GM19035 (cell line): ENCODE data around the gene KRT77.
"Not testable (repeated sequence)": the region's sequence is repeated elsewhere in the genome, so short reads cannot be mapped to it uniquely, and the experiment has no call there.

ENCODE experiments used
- ATAC-seq: cut with Tn5 transposase; IDR thresholded peaks from one replicate; pipeline ENCODE4 v1.9.1; 2021; ENCODE audit not compliant: unreplicated experiment

KRT77 gene

GRCh38 chr12:52703424-52703823 lies at the start of gene KRT77:
Gene KRT77, minus strand, starts transcription at chr12:52703524. Its CDS starts 90 bp downstream, at chr12:52703434.
- no peak for ATAC-seq

- ATAC-seq = no peak
Observed at GRCh38 chr12:52752516-52752915, 49.2 kb upstream of the KRT77 start.

GRCh38 chr12:52751795-52752194 lies 48.5 kb upstream of the KRT77 start:
- no peak for ATAC-seq

- not testable (repeated sequence) for ATAC-seq
Observed at GRCh38 chr12:52750532-52750931, 47.2 kb upstream of the KRT77 start.

- ATAC-seq = no peak
Observed at GRCh38 chr12:52749827-52750226, 46.5 kb upstream of the KRT77 start.

- ATAC-seq = no peak
Observed at GRCh38 chr12:52748578-52748977, 45.3 kb upstream of the KRT77 start.

- no peak for ATAC-seq
Observed at GRCh38 chr12:52745554-52745953, 42.2 kb upstream of the KRT77 start.

- no peak for ATAC-seq
Observed at GRCh38 chr12:52744493-52745156, 41.3 kb upstream of the KRT77 start.

- ATAC-seq = no peak
Observed at GRCh38 chr12:52742822-52743457, 39.6 kb upstream of the KRT77 start.

GRCh38 chr12:52742196-52742580 lies 38.9 kb upstream of the KRT77 start:
- no peak for ATAC-seq

- no peak for ATAC-seq
Observed at GRCh38 chr12:52741375-52742195, 38.3 kb upstream of the KRT77 start.

- ATAC-seq = no peak
Observed at GRCh38 chr12:52740584-52740983, 37.3 kb upstream of the KRT77 start.

GRCh38 chr12:52739963-52740362 lies 36.6 kb upstream of the KRT77 start:
- ATAC-seq = no peak

- ATAC-seq = no peak
Observed at GRCh38 chr12:52735816-52736632, 32.7 kb upstream of the KRT77 start.

- ATAC-seq = no peak
Observed at GRCh38 chr12:52735106-52735505, 31.8 kb upstream of the KRT77 start.

GRCh38 chr12:52730793-52731192 lies 27.5 kb upstream of the KRT77 start:
- no peak for ATAC-seq

- no peak for ATAC-seq
Observed at GRCh38 chr12:52730383-52730782, 27.1 kb upstream of the KRT77 start.

GRCh38 chr12:52729147-52729546 lies 25.8 kb upstream of the KRT77 start:
- ATAC-seq = no peak

GRCh38 chr12:52728374-52728773 lies 25.1 kb upstream of the KRT77 start:
- ATAC-seq = no peak

- no peak for ATAC-seq
Observed at GRCh38 chr12:52727037-52727436, 23.7 kb upstream of the KRT77 start.

GRCh38 chr12:52726451-52726850 lies 23.1 kb upstream of the KRT77 start:
- ATAC-seq = no peak
